KMS-11 (cell line): ENCODE results near the gene PDE6C.

Source experiments
- H2AFZ ChIP-seq: fragments of 200-600 bp; sonication (generic); 2 replicates; pipeline ENCODE4 v1.6.1; 2016; ENCODE audit warnings: antibody characterized with exemption, mixed run types, low read depth
- H3K27ac ChIP-seq: fragments of 200-600 bp; sonication (generic); 2 replicates; pipeline ENCODE4 v1.6.1; 2016; ENCODE audit warnings: mild to moderate bottlenecking, mixed run types
- H3K27me3 ChIP-seq: fragments of 200-600 bp; sonication (generic); 2 replicates; pipeline ENCODE4 v1.6.1; 2017; ENCODE audit warnings: mild to moderate bottlenecking, low read depth, mixed run types, moderate library complexity; ENCODE audit not compliant: insufficient read depth
- H3K36me3 ChIP-seq: fragments of 200-600 bp; sonication (generic); 2 replicates; pipeline ENCODE4 v1.6.1; 2017; ENCODE audit warnings: mild to moderate bottlenecking, mixed run types; ENCODE audit not compliant: insufficient read depth
- H3K4me1 ChIP-seq: fragments of 200-600 bp; sonication (generic); 2 replicates; pipeline ENCODE4 v1.6.1; 2016; ENCODE audit warnings: mild to moderate bottlenecking, low read depth, mixed run types; ENCODE audit not compliant: poor library complexity, severe bottlenecking
- H3K4me2 ChIP-seq: fragments of 200-600 bp; sonication (generic); 2 replicates; pipeline ENCODE4 v1.7.0; 2016; ENCODE audit warnings: mild to moderate bottlenecking, mixed run types
- H3K4me3 ChIP-seq: fragments of 200-600 bp; sonication (generic); IDR thresholded peaks from 2 replicates; pipeline ENCODE4 v1.6.1; 2017; ENCODE audit warnings: low read depth, low read length, mixed read lengths; ENCODE audit not compliant: insufficient read depth
- H3K79me2 ChIP-seq: fragments of 200-600 bp; sonication (generic); 2 replicates; pipeline ENCODE4 v1.6.1; 2016; ENCODE audit warnings: low read depth, mixed run types; ENCODE audit not compliant: insufficient read depth
- H3K9ac ChIP-seq: fragments of 200-600 bp; sonication (generic); 2 replicates; pipeline ENCODE4 v1.6.1; 2016; ENCODE audit warnings: mild to moderate bottlenecking, mixed run types
- H4K20me1 ChIP-seq: fragments of 200-600 bp; sonication (generic); 2 replicates; pipeline ENCODE4 v1.6.1; 2016; ENCODE audit warnings: mild to moderate bottlenecking, mixed run types; ENCODE audit not compliant: insufficient read depth
- CTCF ChIP-seq: fragments of 200-600 bp; sonication (generic); conservative IDR thresholded peaks from 2 replicates; pipeline ENCODE4 v1.6.1; 2017; ENCODE audit warnings: low read depth, mild to moderate bottlenecking, antibody characterized with exemption, low read length, moderate library complexity, mixed read lengths

Gene PDE6C

GRCh38 chr10:93702210-93703001 lies 90.1 kb downstream of the PDE6C start, which contains the start of gene FRA10AC1:
Gene FRA10AC1, minus strand, starts transcription at chr10:93702592. Its CDS starts 2,486 bp downstream, at chr10:93700106.
- H3K27me3 ChIP-seq, result no peaks in the 10 kb centered on the region
- peak within 1 kb of the TSS; percentile 34; the same call in 1 of the 2 replicates for H3K27ac ChIP-seq
- H3K36me3 ChIP-seq, result no peaks in the 10 kb centered on the region
- H3K4me2 ChIP-seq, result peak within 1 kb of the TSS; percentile 99
- H3K9ac ChIP-seq, result peak within 1 kb of the TSS; percentile 50
- H3K79me2 ChIP-seq, result no peaks in the 10 kb centered on the region
- no peak for TF ChIP-seq CTCF
- H2AFZ ChIP-seq, result peak within 1 kb of the TSS; percentile 98
- H3K4me1 ChIP-seq, result peaks cover 6% of the 10 kb centered on the region
- no peaks in the 10 kb centered on the region for H4K20me1 ChIP-seq
- H3K4me3 ChIP-seq, result no peak within 1 kb of the TSS

GRCh38 chr10:93703066-93703465 lies 90.7 kb downstream of the PDE6C start:
- H3K9ac ChIP-seq, result peak overlapping the region; percentile 50
- H2AFZ ChIP-seq, result peak overlapping the region; percentile 98
- no peaks in the 10 kb centered on the region for H3K27me3 ChIP-seq
- H3K79me2 ChIP-seq, result no peaks in the 10 kb centered on the region
- peak overlapping the region; percentile 34; the same call in 1 of the 2 replicates for H3K27ac ChIP-seq
- H3K36me3 ChIP-seq, result no peaks in the 10 kb centered on the region
- no peak for TF ChIP-seq CTCF
- H3K4me2 ChIP-seq, result peak overlapping the region; percentile 99
- peaks cover 6% of the 10 kb centered on the region for H3K4me1 ChIP-seq
- H4K20me1 ChIP-seq, result no peaks in the 10 kb centered on the region
- H3K4me3 ChIP-seq, result no peak overlapping the region

- Histone ChIP-seq H3K27me3 (no peaks in the 10 kb centered on the region), H3K79me2 (no peaks in the 10 kb centered on the region), H3K9ac (no peak overlapping the region), H4K20me1 (no peaks in the 10 kb centered on the region), H3K36me3 (no peaks in the 10 kb centered on the region), H3K4me1 (peaks cover 6% of the 10 kb centered on the region), H3K4me3 (no peak overlapping the region), H2AFZ (peak overlapping the region; percentile 98; the same call in 1 of the 2 replicates), H3K27ac (no peak overlapping the region), H3K4me2 (peak overlapping the region; percentile 99; the same call in 1 of the 2 replicates)
- no peak for TF ChIP-seq CTCF
Measured at GRCh38 chr10:93703841-93704240, 91.5 kb downstream of the PDE6C start.

GRCh38 chr10:93704451-93704850 lies 92.1 kb downstream of the PDE6C start:
- TF ChIP-seq CTCF, result no peak
- Histone ChIP-seq H3K27me3 (no peaks in the 10 kb centered on the region), H3K4me3 (no peak overlapping the region), H3K9ac (no peak overlapping the region), H3K4me2 (peak overlapping the region; percentile 11; the same call in 1 of the 2 replicates), H3K36me3 (no peaks in the 10 kb centered on the region), H2AFZ (0 out of 2 replicates have a peak overlapping the region, but pooled peaks have one; percentile 98), H3K27ac (no peak overlapping the region), H4K20me1 (no peaks in the 10 kb centered on the region), H3K79me2 (no peaks in the 10 kb centered on the region), H3K4me1 (peaks cover 6% of the 10 kb centered on the region)
